Measurements from ENCODE around the gene PCBD2.
A peak's percentile ranks its signal among the peaks of the same experiment; 100 is the strongest.
"Not testable (repeated sequence)": the region's sequence is repeated elsewhere in the genome, so short reads cannot be mapped to it uniquely, and the experiment has no call there.

The PCBD2 gene

GRCh38 chr5:134975843-134976242 is 70.9 kb downstream of the PCBD2 start:
- DNase-seq (ENCODE audit: low spot score), result no peak
- Histone ChIP-seq H3K27me3 (ENCODE audit: insufficient read depth, poor library complexity, severe bottlenecking) (no peaks in the 10 kb centered on the region), H3K4me1 (ENCODE audit: insufficient read depth, poor library complexity, severe bottlenecking) (peaks cover 5% of the 10 kb centered on the region), H3K27ac (ENCODE audit: poor library complexity, severe bottlenecking) (no peak overlapping the region), H3K36me3 (ENCODE audit: low read depth) (no peaks in the 10 kb centered on the region), H3K4me3 (ENCODE audit: severe bottlenecking) (no peak overlapping the region), H3K9me3 (ENCODE audit: severe bottlenecking) (peaks cover 2% of the 10 kb centered on the region)
- ATAC-seq (ENCODE audit: low read depth), result peak; percentile 81
- no peak for TF ChIP-seq CTCF (IDR thresholded peaks at IDR 0.05; ENCODE audit: poor library complexity, severe bottlenecking)

- H3K27me3 ChIP-seq (ENCODE audit: insufficient read depth, poor library complexity, severe bottlenecking), result no peaks in the 10 kb centered on the region
- H3K9me3 ChIP-seq (ENCODE audit: severe bottlenecking), result peaks cover 2% of the 10 kb centered on the region
- no peak overlapping the region for H3K27ac ChIP-seq (ENCODE audit: poor library complexity, severe bottlenecking)
- no peaks in the 10 kb centered on the region for H3K36me3 ChIP-seq (ENCODE audit: low read depth)
- no peak for TF ChIP-seq CTCF (IDR thresholded peaks at IDR 0.05; ENCODE audit: poor library complexity, severe bottlenecking)
- H3K4me3 ChIP-seq (ENCODE audit: severe bottlenecking), result no peak overlapping the region
- DNase-seq (ENCODE audit: low spot score) (no peak), ATAC-seq (ENCODE audit: low read depth) (no peak)
- peaks cover 5% of the 10 kb centered on the region for H3K4me1 ChIP-seq (ENCODE audit: insufficient read depth, poor library complexity, severe bottlenecking)
Observed at GRCh38 chr5:134976841-134977240, 71.9 kb downstream of the PCBD2 start.

- no peak overlapping the region for H3K4me3 ChIP-seq (ENCODE audit: severe bottlenecking)
- ATAC-seq (ENCODE audit: low read depth) (no peak), DNase-seq (ENCODE audit: low spot score) (no peak)
- H3K36me3 ChIP-seq (ENCODE audit: low read depth), result no peaks in the 10 kb centered on the region
- no peak overlapping the region for H3K27ac ChIP-seq (ENCODE audit: poor library complexity, severe bottlenecking)
- H3K4me1 ChIP-seq (ENCODE audit: insufficient read depth, poor library complexity, severe bottlenecking), result peaks cover 5% of the 10 kb centered on the region
- peaks cover 21% of the 10 kb centered on the region for H3K9me3 ChIP-seq (ENCODE audit: severe bottlenecking)
- no peaks in the 10 kb centered on the region for H3K27me3 ChIP-seq (ENCODE audit: insufficient read depth, poor library complexity, severe bottlenecking)
- TF ChIP-seq CTCF (IDR thresholded peaks at IDR 0.05; ENCODE audit: poor library complexity, severe bottlenecking), result no peak
Observed at GRCh38 chr5:134979416-134979815, 74.5 kb downstream of the PCBD2 start.

GRCh38 chr5:134982230-134982629 is 77.3 kb downstream of the PCBD2 start:
- H3K36me3 ChIP-seq (ENCODE audit: low read depth), result no peaks in the 10 kb centered on the region
- DNase-seq (ENCODE audit: low spot score) (no peak), ATAC-seq (ENCODE audit: low read depth) (no peak)
- no peak overlapping the region for H3K27ac ChIP-seq (ENCODE audit: poor library complexity, severe bottlenecking)
- H3K4me1 ChIP-seq (ENCODE audit: insufficient read depth, poor library complexity, severe bottlenecking), result no peaks in the 10 kb centered on the region
- H3K4me3 ChIP-seq (ENCODE audit: severe bottlenecking), result no peak overlapping the region
- TF ChIP-seq CTCF (IDR thresholded peaks at IDR 0.05; ENCODE audit: poor library complexity, severe bottlenecking), result no peak
- H3K27me3 ChIP-seq (ENCODE audit: insufficient read depth, poor library complexity, severe bottlenecking), result no peaks in the 10 kb centered on the region
- H3K9me3 ChIP-seq (ENCODE audit: severe bottlenecking), result peaks cover 19% of the 10 kb centered on the region

GRCh38 chr5:134989266-134989830 is 84.4 kb downstream of the PCBD2 start:
- TF ChIP-seq CTCF (IDR thresholded peaks at IDR 0.05; ENCODE audit: poor library complexity, severe bottlenecking), result no peak
- no peaks in the 10 kb centered on the region for H3K4me1 ChIP-seq (ENCODE audit: insufficient read depth, poor library complexity, severe bottlenecking)
- H3K27ac ChIP-seq (ENCODE audit: poor library complexity, severe bottlenecking), result no peak overlapping the region
- peaks cover 3% of the 10 kb centered on the region for H3K27me3 ChIP-seq (ENCODE audit: insufficient read depth, poor library complexity, severe bottlenecking)
- H3K36me3 ChIP-seq (ENCODE audit: low read depth), result no peaks in the 10 kb centered on the region
- H3K4me3 ChIP-seq (ENCODE audit: severe bottlenecking), result no peak overlapping the region
- no peaks in the 10 kb centered on the region for H3K9me3 ChIP-seq (ENCODE audit: severe bottlenecking)
- DNase-seq (ENCODE audit: low spot score) (no peak), ATAC-seq (ENCODE audit: low read depth) (no peak)

- H3K9me3 ChIP-seq (ENCODE audit: severe bottlenecking); H3K4me3 ChIP-seq (ENCODE audit: severe bottlenecking); H3K27ac ChIP-seq (ENCODE audit: poor library complexity, severe bottlenecking); H3K36me3 ChIP-seq (ENCODE audit: low read depth); DNase-seq (ENCODE audit: low spot score); H3K27me3 ChIP-seq (ENCODE audit: insufficient read depth, poor library complexity, severe bottlenecking); ATAC-seq (ENCODE audit: low read depth); H3K4me1 ChIP-seq (ENCODE audit: insufficient read depth, poor library complexity, severe bottlenecking): not testable (repeated sequence)
Observed at GRCh38 chr5:134990183-134990582, 85.3 kb downstream of the PCBD2 start.

All from RWPE2 (cell line).